Fibroblast of skin of scalp (primary cell): ENCODE results near the gene EYA3.

Experiments
- DNase-seq: peaks from one replicate; pipeline ENCODE4 v3.0.0-alpha.2; 2013

EYA3 gene

GRCh38 chr1:27967106-27967883 lies 121.1 kb downstream of the EYA3 start:
- no peak for DNase-seq

GRCh38 chr1:27966402-27967105 lies 121.9 kb downstream of the EYA3 start:
- no peak for DNase-seq

GRCh38 chr1:27963393-27963792 lies 125.0 kb downstream of the EYA3 start:
- no peak for DNase-seq

- DNase-seq: no peak
Observed at GRCh38 chr1:27961646-27962221, 126.7 kb downstream of the EYA3 start.

- DNase-seq: no peak
Observed at GRCh38 chr1:27960762-27961645, 127.4 kb downstream of the EYA3 start.

- peak; percentile 79 for DNase-seq
Observed at GRCh38 chr1:27959792-27960603, 128.4 kb downstream of the EYA3 start, which contains the start of gene XKR8. Gene XKR8 (plus strand): TSS chr1:27959973. CDS start chr1:27960070, 97 bp downstream.

- DNase-seq: no peak
Observed at GRCh38 chr1:27958513-27958912, 129.9 kb downstream of the EYA3 start.

GRCh38 chr1:27957655-27958054 lies 130.8 kb downstream of the EYA3 start:
- no peak for DNase-seq

- DNase-seq: no peak
Observed at GRCh38 chr1:27956761-27957160, 131.6 kb downstream of the EYA3 start.

GRCh38 chr1:27955076-27955475 lies 133.3 kb downstream of the EYA3 start:
- DNase-seq: no peak

- DNase-seq: no peak
Observed at GRCh38 chr1:27954186-27954585, 134.2 kb downstream of the EYA3 start.

GRCh38 chr1:27952147-27952546 lies 136.3 kb downstream of the EYA3 start:
- DNase-seq: no peak

- no peak for DNase-seq
Observed at GRCh38 chr1:27951396-27951795, 137.0 kb downstream of the EYA3 start.

- no peak for DNase-seq
Observed at GRCh38 chr1:27949027-27949426, 139.4 kb downstream of the EYA3 start.

GRCh38 chr1:27945020-27945419 lies 143.4 kb downstream of the EYA3 start:
- DNase-seq: no peak

- no peak for DNase-seq
Observed at GRCh38 chr1:27941671-27942540, 146.5 kb downstream of the EYA3 start.

- no peak for DNase-seq
Observed at GRCh38 chr1:27940870-27941560, 147.4 kb downstream of the EYA3 start.

GRCh38 chr1:27940297-27940696 lies 148.1 kb downstream of the EYA3 start:
- peak; percentile 46 for DNase-seq

- DNase-seq: no peak
Observed at GRCh38 chr1:27938488-27938887, 149.9 kb downstream of the EYA3 start.

GRCh38 chr1:27937524-27937836 lies 150.9 kb downstream of the EYA3 start:
- DNase-seq: no peak
